Measurements from ENCODE around the gene SETD2.

SETD2 gene

GRCh38 chr3:46986055-46986730, 177.7 kb downstream of the SETD2 start:
- ATAC-seq: no peak
- TF ChIP-seq CSRNP3 (CRISPR knock-in tag; IDR thresholded peaks at IDR 0.05) (no peak), TSHZ2 (CRISPR knock-in tag; IDR thresholded peaks at IDR 0.05) (no peak), ZFP30 (CRISPR knock-in tag; IDR thresholded peaks at IDR 0.05) (no peak), ZNF8 (CRISPR knock-in tag; IDR thresholded peaks at IDR 0.05) (no peak), GLIS3 (CRISPR knock-in tag; IDR thresholded peaks at IDR 0.05) (no peak)

GRCh38 chr3:46985588-46985987, 178.3 kb downstream of the SETD2 start:
- no peak for ATAC-seq
- TF ChIP-seq ZNF8 (CRISPR knock-in tag; IDR thresholded peaks at IDR 0.05) (no peak), ESRRG (CRISPR knock-in tag; IDR thresholded peaks at IDR 0.05) (no peak), TSHZ2 (CRISPR knock-in tag; IDR thresholded peaks at IDR 0.05) (no peak), BACH2 (CRISPR knock-in tag; IDR thresholded peaks at IDR 0.05; ENCODE audit: borderline replicate concordance) (no peak), RARB (CRISPR knock-in tag; IDR thresholded peaks at IDR 0.05) (no peak), ARNTL (CRISPR knock-in tag; IDR thresholded peaks at IDR 0.05; ENCODE audit: borderline replicate concordance, low read depth) (no peak), PPARA (CRISPR knock-in tag; IDR thresholded peaks at IDR 0.05; ENCODE audit: borderline replicate concordance) (no peak), ZFP3 (CRISPR knock-in tag; IDR thresholded peaks at IDR 0.05) (no peak), TOX (CRISPR knock-in tag; IDR thresholded peaks at IDR 0.05; ENCODE audit: borderline replicate concordance) (no peak), TCF4 (CRISPR knock-in tag; IDR thresholded peaks at IDR 0.05; ENCODE audit: borderline replicate concordance) (no peak), CSRNP3 (CRISPR knock-in tag; IDR thresholded peaks at IDR 0.05) (no peak)

- ATAC-seq: no peak
- TF ChIP-seq SNAI2 (CRISPR knock-in tag; IDR thresholded peaks at IDR 0.05) (no peak), ZC3H10 (CRISPR knock-in tag; IDR thresholded peaks at IDR 0.05) (no peak)
These were observed 179.1 kb downstream of the SETD2 start for GRCh38 chr3:46984591-46985459.

- no peak for TF ChIP-seq SNAI2 (CRISPR knock-in tag; IDR thresholded peaks at IDR 0.05)
- no peak for TF ChIP-seq ISL1 (CRISPR knock-in tag; IDR thresholded peaks at IDR 0.05)
- no peak for TF ChIP-seq ZFP30 (CRISPR knock-in tag; IDR thresholded peaks at IDR 0.05)
- no peak for TF ChIP-seq TCF4 (CRISPR knock-in tag; IDR thresholded peaks at IDR 0.05; ENCODE audit: borderline replicate concordance)
- no peak for TF ChIP-seq OSR1 (CRISPR knock-in tag; IDR thresholded peaks at IDR 0.05)
- no peak for TF ChIP-seq POU6F1 (CRISPR knock-in tag; IDR thresholded peaks at IDR 0.05; ENCODE audit: borderline replicate concordance, low read depth)
- no peak for TF ChIP-seq ESRRG (CRISPR knock-in tag; IDR thresholded peaks at IDR 0.05)
- no peak for TF ChIP-seq TSHZ2 (CRISPR knock-in tag; IDR thresholded peaks at IDR 0.05)
- no peak for TF ChIP-seq ZNF565 (CRISPR knock-in tag; conservative IDR thresholded peaks at IDR 0.05; ENCODE audit: low read depth)
- TF ChIP-seq ZNF8 (CRISPR knock-in tag; IDR thresholded peaks at IDR 0.05): no peak
- no peak for TF ChIP-seq BACH2 (CRISPR knock-in tag; IDR thresholded peaks at IDR 0.05; ENCODE audit: borderline replicate concordance)
- TF ChIP-seq GLIS3 (CRISPR knock-in tag; IDR thresholded peaks at IDR 0.05): no peak
- ATAC-seq: no peak
These were observed 181.4 kb downstream of the SETD2 start for GRCh38 chr3:46982546-46982945.
